Stimulated activated CD4-positive, alpha-beta T cell treated with anti-CD3 and anti-CD28 coated beads, Interleukin-1b, Interleukin-23, amount 100 ng/mL, for 4 hours (primary cell): ENCODE measurements around the gene MEAK7.

Experiments used
- DNase-seq, 2 donors: peaks; one replicate each; pipeline ENCODE4 v3.0.0-alpha.2; 2020; ENCODE audit warnings: low read depth in 2 of 2

The MEAK7 gene

DNA sequence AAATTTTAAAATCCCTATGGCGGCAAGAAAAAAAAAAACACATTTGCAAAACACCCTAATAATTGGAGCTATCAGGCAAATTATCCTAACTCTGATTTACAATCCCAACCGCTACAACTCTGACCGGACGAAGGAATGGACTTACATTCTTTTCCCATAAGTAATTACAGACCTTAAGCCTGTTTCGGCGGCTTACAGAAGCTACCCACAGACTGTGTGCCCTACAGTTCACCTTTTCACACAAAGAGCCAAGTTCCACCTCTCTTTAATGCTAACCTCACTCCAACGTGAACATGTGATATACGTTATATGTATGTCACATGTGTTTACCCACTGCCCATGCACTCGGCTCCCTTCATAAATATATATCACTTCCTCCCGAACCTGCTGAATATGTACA is 8.7 kb upstream of the MEAK7 start:
- no peak for DNase-seq

DNA sequence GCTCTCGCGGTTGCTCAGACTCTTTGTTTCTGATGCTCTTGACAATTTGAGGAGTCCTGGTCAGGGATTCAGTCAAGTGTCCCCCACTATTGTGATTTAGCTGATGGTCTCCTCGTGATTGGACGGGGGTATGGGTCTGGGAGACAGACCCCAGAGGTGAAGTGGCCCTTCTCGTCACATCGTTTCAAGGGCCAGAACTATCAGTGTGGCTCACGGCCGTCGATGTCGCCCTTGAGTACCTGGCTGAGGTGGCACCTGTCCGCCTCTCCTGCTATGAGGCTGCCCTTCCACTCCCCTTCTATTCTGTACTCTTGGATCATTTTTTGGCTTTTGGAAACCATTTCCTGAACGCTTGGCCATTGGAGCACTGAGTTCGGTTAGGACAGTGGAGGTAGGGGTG is 7.4 kb upstream of the MEAK7 start:
- no peak for DNase-seq

DNA sequence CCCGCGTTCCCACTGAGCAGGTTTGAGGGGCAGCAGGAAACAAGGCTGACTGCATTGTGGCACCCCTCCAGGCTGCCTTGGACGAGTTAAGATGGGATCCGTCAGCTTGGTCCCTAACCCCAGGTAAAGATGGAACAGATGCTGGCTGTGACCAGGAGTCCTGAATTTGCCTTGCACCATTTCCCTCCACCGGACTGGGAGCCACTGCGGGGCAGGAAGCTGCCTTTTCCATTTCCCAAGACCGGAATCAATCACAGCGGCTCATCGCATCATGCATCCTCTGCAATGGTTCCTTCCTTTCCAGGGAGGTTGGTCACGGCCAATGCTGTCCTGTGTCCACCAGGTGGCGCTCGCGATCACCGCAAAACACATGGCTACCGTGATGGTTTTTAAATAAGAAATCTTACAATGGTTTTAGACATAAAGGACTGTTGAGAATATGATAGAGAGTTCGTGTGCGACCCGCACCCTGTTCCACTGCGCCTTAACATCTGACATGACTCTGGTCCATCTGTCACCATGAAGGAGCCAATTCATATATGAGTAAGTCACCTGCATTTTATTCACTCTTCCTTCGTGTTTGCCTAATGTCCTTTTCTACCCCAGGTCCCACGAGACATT is 6.8 kb upstream of the MEAK7 start:
- DNase-seq = peak; percentile 81 to 84

DNA sequence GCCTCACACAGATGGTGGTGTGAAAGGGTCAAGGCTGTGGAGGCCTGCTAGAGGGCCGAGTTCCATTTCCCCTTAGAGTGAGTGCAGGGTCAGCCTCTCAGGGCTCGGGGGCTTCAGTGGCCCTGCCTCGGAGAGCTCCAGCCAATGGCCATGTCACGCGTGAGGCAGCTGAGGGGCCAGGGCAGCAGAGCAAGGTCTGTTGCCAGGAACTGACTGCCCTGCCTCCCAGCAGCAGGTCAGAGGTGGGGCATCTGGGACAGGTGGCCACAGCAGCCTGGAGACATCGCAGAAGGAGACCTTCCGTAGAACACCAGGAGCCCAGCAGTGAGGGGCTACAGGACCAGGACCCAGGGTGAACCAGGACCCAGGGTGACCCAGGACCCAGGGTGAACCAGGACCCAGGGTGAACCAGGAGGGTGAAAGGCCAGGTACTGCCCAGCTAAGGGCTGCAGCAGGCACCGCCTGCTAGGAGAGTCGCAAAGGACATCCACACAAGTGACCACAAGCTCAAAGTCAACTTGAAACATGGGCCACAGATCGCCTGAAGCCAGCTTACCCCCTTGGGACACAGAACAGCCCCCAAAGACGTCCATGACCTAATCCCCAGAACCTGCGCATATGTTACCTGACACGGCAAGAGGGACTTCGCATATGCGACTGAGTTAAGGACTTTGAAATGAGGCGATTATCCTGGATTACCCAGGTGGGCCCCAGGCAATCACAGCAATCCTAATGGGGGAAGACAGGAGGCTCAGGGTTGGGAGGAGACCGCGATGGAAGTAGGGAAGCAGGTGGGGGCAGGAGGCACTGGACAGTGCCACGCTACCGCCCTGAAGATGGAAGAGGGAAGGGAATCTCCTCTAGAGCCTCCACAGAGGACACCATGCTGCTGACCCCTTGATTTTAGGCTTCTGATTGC is 4.8 kb upstream of the MEAK7 start:
- no peak for DNase-seq

DNA sequence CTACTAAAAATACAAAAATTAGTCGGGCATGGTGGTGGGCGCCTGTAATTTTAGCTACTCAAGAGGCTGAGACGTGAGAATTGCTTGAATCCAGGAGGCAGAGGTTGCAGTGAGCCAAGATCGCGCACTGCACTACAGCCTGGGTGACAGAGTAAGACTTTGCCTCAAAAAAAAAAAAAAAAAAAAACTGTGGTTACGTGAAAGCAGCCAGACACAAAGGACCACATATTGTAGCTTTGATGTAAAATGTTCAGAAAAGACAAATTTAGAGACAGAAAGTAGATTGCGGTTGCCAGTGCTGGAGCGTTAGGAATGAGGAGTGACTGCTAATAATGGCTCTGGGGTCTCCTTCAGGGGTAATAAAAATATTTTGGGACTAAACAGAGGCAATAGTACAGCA is 4.0 kb upstream of the MEAK7 start:
- no peak for DNase-seq

DNA sequence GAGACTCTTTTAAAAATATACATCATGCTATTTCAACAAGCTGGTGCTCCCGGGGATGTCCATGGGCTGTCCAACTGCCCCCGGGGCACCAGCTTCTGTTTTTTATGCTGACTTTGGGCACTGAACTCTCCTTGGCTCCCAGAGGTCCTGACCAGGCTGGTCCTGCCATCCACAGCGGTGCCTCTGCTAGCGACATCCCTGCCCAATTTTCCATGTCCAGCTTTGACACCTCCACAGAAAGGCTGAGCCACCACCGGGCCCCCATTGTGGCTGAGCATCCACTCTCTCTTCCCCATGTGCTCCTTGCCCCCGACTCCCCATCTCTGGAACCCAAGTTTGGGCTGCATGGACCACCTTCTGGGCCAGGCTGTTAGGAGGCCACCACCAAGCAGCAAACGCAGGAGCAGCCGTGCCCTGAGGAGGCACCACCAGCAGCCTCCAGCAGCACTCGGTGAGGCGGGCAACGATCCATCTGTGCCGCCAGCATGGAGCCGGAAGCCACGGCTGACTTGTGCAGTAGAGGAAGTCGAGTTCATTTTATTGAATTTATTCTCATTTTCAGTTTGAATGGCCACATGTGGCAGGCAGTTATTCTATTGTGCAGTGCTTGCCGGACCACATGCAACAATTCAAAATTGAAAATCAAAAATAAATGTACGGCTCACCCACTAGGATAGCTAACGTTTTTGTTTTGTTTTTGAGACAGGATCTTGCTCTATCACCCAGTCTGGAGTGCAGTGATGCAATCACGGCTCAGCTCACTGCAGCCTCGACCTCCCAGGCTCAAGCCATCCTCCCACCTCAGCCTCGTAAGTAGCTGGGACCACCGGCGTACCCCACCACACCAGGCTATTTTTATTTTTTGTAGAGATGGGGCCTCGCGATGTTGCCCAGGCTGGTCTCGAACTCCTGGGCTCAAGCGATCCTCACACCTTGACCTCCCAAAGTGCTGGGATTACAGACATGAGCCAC is 2.8 kb upstream of the MEAK7 start:
- no peak for DNase-seq

DNA sequence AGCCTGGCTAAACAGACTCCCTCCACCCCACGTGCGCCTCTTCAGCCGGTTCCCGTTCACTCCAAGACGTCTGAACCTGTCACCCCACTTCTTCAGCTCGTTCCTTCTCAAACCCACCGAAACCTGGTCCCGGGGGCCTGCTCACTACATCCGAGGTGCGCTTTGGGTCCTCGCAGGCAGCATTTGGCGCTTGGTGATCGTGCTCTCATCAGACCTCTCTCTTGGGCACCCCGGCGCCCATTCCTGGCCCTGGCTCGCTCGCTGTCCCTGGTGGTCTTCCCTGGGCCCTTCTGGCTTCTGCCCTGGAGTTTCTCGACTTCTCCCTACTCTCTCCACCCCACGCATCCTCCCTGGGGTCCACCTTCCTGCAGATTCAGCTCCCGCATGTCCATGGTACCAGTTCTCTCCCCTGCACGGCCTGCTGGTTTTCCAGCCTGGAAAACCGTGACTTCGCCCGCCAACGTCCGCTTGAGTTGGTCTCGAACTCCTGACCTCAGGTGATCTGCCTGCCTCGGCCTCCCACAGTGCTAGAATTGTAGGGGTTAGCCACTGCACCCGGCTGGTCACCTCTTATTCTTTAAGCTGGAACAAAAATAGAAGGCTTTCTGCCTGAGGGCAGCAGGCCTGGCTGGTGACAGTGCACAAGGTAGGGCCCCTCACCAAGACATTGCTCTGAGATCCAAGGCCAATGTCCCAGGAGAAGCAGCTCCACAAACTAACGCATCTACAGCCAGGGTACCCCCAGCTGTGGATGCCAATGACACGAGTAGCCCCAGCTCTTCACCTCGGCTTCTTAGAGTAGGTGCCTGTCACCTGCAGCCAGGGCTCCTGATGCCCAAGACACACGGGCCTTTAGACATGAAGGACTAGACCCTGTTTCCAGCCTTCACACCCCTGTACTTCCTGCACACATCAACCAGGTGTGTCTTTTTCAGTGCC is 1.1 kb upstream of the MEAK7 start:
- DNase-seq = no peak

DNA sequence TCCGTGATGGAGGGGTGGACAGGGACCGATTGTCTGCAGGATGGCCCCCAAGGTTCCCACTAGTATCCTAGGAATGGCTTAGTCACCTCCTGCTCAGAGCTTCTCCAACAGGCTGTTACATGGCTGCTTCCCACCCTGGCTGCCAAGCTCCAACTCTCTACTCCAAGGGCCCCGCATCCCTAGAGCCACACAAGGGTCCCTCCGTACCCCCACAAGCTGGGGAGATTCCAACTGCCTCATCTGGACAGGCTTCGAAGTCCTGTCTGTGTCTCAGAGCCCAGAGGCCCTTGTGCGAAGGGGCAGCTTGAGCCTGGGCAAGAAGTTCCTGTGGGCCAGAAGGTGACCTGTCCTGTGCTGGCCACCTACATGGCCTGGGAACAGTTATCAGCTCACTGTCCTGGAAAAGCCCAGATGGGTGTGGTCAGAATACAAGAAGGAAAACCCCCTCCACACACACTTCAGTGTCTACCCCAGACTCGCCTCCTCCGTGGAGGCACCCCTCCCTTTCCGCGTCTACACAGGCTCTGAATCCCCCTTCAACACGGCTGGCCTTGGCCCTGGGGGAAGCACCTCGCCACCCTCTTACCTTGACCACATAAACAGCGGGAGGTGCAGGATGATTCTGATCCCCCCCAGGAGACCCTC is 586 bp downstream of the MEAK7 start:
- DNase-seq = no peak

DNA sequence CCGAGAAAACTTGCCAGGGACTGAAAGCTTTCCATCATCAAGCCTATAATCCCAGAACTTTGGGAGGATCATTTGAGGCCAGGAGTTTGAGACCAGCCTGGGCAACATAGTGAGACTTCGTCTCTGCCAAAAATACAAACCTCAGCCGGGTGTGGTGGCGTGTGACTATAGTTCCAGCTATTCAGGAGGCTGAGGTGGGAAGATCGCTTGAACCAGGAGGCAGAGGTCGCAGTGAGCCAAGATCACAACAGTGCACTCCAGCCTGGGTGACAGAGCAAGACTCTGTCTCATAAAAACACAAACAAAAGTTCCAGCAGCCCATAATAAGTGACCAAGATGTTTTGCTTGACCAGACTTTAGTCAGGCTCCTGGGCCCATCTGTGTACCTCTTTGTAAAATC is 1.9 kb downstream of the MEAK7 start:
- no peak for DNase-seq

DNA sequence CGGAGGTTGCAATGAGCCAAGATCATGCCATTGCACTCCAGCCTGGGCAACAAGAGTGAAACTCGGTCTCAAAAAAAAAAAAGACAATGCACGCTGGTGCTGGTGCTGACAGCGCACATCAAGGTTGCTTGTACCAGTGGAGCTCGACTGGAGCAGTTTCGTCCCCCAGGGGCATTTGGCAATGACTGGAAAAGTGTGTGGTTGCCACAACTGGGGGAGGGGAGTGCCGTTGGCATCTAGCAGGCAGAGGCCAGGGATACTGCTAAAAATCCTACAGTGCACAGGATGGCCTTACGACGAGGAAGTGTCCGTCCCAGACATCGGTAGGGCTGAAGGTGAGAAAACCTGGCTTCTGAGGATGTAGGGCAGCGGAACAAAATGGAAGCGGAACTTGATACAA is 2.4 kb downstream of the MEAK7 start:
- DNase-seq = no peak

DNA sequence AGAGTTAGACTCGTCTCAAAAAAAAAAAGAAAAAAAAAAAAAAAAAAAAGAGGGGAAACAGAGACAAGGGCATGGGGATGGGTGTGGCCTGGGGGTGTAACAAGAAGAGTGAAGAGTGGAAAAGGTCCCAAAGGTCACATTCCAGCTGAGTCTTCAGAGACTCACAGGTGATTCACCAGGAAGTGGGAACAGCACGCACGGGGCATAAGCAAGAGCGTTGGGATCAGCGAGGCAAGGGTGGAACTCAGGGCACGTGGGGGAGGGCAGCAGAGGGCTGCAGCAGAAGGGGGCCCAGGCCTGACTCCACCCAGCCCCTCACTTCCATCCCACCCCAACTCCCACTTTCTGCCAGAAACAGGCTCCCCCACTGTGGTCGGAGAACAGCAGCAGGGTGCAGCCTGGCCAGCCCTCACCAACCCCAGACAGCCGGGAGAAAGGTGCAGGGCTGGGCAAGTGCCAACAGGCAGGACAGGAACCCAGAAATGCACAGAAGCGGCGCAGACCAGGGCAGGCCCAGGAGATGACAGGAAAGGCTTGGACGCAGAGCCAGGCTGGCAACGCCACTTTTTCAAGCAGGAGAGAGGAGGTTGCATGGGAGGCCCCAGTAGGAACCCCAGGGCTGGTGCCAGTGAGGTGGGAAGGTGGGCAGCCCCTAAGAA is 3.3 kb downstream of the MEAK7 start:
- DNase-seq = no peak

DNA sequence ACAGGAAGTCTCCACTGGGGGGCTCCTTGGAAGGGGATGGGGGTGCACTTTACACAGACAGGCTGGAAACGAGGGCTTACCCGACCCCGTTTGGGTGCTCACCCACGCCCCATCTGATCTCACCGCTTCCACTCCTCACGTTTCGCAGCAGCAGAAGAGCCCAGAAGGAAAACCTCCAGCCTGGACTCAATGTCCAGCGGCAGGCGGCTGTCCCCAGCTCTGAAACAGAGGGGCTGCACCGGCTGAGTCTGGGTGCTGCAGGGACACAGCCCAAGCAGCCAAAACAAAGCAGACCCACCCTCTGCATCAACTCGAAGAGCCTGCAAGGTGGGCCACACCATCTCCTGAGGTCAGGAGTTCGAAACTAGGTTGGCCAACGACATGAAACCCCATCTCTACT is 3.9 kb downstream of the MEAK7 start:
- DNase-seq = no peak

DNA sequence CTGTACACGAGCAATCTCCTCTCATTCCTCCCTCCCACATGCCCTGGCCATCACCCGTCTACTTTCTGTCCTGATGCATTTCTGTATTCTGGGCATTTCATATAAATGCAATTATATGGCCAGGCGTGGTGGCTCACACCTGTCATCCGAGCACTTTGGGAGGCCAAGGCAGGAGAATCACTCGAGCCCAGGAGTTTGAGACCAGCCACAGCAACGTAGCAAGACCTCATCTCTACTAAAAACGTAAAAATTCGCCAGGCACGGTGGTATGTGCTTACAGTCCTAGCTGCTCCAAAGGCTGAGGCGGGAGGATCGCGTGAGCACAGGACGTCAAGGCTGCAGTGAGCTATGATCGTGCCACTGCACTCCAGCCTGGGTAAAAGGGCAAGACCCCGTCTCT is 4.8 kb downstream of the MEAK7 start:
- no peak for DNase-seq

DNA sequence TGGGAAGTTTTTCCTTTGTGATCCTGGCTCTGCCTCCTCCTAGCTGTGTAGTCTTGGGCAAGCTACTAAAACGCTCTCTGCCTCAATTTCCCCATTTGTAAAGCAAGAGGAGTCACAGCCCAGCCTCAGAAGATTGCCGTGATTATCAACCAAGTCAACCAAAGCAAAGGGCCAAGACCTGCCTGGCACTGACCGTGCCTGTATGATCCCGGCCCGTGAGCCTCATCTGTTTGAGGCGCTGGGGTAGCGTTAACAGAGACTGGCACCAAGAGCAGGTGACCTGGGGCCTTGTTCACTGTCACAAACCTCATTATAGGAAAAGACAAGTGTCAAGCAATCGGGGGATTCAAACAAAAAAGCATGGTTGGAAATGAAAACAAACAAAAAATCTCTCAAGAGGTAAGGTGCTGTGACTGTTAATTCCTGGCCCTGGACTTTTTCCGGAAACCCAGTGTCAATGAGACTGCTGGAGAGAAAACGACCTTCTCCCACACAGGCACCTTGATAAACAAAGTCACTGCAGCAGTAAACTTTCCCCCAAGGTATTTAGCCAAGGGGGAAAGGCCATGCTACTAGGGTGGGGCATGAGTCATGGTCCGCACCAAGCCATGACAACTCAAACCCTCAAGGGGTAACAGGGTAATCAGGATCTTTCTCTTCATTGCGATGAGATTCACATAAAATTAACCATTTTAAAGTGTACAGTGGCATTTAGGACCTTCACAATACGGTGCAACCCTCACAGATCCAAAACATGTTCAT is 5.4 kb downstream of the MEAK7 start:
- DNase-seq = no peak

DNA sequence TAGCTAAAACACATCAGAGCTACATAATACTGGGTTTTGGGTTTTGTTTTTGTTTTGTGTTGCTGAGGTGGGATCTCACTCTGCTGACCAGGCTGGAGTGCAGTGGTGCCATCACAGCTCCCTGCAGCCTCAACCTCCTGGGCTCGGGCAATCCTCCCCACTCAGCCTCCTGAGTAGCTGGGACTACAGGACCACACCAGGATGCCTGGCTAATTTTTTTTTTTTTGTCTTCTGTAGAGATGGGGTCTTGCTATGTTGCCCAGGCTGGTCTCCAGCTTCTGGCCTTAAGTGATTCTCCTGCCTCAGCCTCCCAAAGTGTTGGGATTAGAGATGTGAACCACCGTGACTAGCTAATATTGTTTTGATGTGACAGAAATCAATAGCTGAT is 6.2 kb downstream of the MEAK7 start:
- no peak for DNase-seq

DNA sequence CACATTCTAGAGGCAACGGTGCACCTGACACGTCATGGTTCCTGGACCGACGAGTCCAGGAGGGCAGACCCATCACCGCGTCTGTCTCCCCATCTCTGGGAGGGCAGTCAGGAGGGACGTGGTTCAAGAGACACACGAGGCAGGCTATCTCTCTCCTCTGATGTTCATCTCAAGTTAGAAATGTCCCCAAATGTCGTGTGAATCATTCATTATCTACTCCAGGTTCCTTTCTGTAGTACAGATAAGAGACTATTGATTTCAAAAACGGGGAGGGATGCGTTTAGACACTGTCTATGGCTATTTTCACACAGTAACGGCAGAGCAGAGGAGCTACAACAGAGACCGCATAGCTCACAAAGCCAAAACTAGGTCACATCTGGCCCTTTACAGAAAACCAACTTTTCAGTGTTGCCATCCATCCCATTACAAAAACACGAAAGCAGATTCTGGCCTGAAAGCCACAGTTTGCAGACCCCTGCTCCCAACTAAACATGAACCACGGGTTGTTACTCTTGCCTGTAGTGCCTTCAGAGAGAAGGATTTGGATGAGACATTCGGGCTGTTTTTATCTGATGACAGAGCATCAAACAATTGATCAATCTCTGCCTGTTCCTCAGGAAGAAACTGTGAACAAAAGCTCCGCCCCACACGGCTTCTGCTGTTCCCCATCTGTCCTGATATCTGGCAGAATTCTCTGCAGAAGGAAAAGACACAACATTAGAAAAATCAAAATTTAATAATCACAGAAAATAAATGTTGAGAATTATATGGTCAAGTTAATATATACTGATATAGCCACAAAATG is 6.8 kb downstream of the MEAK7 start:
- no peak for DNase-seq

DNA sequence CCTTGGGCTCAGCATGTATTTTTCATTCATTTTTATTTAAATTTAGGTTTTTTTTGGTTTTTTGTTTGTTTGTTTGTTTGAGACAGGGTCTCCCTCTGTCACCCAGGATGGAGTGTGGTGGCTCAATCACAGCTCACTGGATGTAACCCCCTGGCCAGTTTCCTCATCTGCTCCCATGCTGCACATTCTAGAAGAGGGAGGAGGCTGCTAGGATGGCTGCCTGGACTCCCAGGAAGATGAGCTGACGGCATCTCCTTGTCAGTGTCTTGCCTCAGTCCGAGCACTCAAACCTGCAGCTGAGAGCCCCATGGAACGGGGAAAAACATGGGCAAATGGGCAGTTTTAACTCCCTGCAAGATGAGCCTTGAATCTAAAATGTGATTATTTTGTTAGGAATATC is 7.5 kb downstream of the MEAK7 start:
- no peak for DNase-seq

DNA sequence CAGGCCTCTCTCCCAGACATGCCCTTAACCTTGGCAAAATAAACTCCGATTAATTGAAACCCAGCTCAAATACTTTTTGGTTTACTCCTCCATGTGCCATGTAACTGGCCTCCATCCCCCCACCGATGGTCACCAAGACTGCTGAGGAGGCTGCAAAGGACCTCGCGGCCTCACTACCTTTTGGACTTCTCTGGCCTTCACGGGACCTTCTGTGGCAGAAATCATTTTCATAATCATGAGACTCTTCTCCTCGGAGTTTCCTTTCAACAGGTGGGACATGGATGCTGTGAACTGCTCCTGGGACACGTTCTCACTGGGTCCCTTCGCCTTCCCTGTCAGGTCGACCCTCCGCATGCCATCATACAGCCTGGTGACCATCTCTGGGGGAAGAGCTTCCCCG is 9.0 kb downstream of the MEAK7 start:
- DNase-seq = no peak

DNA sequence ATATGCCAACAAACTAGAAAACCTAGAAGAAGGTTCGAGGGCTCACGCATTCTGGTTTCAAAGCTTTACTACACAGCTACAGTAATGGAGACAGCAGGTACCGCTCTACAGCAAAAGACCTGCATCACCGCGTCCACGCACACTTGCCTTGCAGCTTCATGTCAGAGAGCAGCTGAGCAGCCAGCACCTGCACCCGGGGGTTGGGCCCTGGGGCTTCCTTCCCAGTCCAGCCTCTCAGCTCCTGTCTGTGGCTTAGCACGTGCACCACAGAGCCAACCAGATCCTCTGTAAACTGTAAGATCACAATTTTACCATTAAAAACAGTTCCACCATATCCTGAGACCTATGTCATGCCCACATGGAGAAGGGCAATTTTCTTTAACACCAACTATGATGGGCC is 15.3 kb downstream of the MEAK7 start:
- no peak for DNase-seq
